ENCODE results near the gene APBB2.

The APBB2 gene

DNA sequence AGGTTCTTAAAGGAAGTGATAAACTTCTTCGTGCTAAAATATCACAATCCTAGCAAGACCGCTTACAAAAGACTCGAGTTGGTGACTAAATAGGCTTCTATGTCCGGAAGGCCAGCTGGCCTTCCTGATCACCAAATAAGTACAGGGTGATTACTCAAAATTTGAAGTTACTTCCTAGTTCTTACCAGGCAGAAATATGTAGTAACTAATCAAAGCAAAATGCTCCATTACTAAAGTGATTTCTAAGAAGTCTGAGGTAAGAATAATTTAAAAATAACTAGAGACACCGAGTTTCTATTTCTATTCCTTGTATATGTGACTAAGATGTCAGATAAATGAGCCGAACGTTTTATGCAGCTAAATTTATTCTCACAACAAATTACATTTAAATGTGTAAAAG is 402.4 kb downstream of the APBB2 start:
- no peak overlapping the region for H3K27ac ChIP-seq
- TF ChIP-seq, protein P1, sequence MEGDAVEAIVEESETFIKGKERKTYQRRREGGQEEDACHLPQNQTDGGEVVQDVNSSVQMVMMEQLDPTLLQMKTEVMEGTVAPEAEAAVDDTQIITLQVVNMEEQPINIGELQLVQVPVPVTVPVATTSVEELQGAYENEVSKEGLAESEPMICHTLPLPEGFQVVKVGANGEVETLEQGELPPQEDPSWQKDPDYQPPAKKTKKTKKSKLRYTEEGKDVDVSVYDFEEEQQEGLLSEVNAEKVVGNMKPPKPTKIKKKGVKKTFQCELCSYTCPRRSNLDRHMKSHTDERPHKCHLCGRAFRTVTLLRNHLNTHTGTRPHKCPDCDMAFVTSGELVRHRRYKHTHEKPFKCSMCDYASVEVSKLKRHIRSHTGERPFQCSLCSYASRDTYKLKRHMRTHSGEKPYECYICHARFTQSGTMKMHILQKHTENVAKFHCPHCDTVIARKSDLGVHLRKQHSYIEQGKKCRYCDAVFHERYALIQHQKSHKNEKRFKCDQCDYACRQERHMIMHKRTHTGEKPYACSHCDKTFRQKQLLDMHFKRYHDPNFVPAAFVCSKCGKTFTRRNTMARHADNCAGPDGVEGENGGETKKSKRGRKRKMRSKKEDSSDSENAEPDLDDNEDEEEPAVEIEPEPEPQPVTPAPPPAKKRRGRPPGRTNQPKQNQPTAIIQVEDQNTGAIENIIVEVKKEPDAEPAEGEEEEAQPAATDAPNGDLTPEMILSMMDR (conservative IDR thresholded peaks at IDR 0.05), result no peak
- no peak for TF ChIP-seq ZFX (IDR thresholded peaks at IDR 0.05)

DNA sequence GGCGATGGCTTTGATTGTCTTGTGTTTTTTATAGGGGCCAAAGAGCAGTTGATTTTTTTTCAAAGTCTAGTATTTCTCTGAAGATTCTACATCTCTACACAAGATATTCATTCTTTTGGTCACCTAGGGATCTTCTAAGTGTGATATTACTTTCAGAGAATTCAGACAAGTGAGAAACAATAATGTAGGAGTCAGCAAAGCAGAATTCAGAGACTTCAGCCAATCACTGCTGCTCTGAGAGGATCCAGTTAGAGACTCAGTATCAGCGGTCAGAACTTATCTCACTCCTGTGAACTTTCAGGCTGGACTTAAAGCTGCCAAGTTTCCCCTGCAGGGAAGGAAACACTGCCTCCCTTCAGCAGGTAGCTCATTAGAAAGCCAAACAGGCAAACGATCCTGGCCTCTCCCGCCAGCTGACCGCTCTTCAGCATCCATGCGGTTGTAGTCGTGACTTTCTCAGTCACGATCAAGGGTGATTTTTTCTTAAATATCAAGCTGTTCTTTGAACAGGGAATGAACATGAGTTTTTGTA is 405.4 kb downstream of the APBB2 start:
- TF ChIP-seq, protein P1 (conservative IDR thresholded peaks at IDR 0.05), result no peak
- no peak for TF ChIP-seq ZFX (IDR thresholded peaks at IDR 0.05)
- H3K27ac ChIP-seq, result no peak overlapping the region

DNA sequence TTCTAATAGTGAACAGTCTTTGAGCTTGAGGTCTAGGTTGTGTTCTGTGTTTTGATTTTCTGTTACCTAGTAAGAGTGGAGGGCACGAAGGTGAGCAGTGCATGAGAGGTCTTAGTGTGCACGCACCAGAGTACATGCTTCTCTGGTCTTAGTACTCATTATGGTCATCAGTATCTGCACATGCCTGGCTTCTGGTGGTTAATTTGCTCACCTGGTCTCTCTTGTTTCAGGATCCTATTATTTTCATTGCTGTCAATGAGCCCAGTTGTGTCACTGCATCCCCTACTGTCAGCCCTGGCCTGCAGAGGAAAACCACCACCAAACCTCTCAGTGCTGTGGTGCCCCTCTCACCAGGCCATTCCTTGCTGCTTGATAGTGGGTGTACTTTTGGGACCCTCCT is 409.7 kb downstream of the APBB2 start:
- no peak for TF ChIP-seq ZFX (IDR thresholded peaks at IDR 0.05)
- TF ChIP-seq, protein P1 (conservative IDR thresholded peaks at IDR 0.05), result no peak
- H3K27ac ChIP-seq, result no peak overlapping the region; the same call in 1 of the 2 replicates

DNA sequence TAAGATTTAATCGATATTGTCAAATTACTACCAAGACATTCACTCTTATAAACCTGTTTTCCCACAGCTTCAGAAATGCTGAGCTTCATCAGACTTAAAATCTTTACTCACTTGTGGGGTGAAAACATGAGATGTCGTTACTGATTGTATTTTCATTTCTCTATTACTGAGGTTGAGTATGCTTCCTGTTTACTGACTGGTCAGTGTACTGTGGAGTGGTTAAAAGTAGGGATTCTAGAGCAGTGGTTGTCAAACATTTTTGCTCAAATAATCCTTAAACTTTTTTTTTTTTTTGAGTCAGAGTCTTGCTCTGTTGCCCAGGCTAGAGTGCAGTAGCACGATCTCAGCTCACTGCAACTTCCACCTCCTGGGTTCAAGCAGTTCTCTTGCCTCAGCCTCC is 414.3 kb downstream of the APBB2 start:
- TF ChIP-seq, protein P1 (conservative IDR thresholded peaks at IDR 0.05), result no peak
- TF ChIP-seq ZFX (IDR thresholded peaks at IDR 0.05), result no peak

DNA sequence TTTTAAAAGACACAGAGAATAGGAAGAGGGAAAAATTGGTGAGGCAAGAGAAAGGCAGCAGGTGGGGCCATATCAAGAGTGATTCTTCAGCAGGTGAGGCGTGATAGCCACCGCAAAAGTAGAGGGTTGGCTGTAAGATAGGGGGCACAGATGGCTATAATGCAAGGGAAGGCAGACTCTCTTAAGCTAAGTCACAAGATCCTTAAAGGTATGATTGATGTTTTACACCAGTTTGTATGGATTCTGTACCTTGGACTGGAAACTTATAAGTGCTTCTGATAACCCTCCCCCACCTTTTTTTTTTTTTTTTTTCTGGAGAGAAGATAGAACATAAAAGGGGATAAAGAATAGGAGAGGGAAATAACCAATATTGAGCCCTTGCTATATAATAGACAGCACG is 424.6 kb downstream of the APBB2 start:
- no peak for TF ChIP-seq ZFX (IDR thresholded peaks at IDR 0.05)
- TF ChIP-seq, protein P1 (conservative IDR thresholded peaks at IDR 0.05), result no peak

More for the DNA sequence above, 414.3 kb downstream of the APBB2 start:
- H3K27ac ChIP-seq, result no peak overlapping the region

DNA sequence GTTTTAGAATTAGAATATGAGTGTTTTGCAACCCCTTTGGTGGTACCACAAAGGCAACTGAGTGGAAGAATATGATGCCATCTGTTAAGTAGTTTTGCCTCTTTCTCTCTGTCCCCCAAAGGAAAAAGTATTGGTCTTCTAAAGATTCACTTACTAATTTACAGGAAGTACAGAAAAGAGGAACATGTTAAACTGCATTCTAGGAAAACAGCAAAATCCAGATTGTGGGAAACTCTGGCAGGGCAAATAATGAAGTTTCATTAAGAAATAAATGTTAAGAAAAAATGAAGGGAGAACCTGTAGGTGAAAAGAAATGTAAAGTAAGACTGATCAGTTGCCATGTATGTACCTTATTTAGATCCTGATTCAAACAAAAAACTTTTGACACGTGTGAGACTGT is 425.3 kb downstream of the APBB2 start:
- no peak overlapping the region for H3K27ac ChIP-seq
- TF ChIP-seq ZFX (IDR thresholded peaks at IDR 0.05), result no peak
- TF ChIP-seq, protein P1 (conservative IDR thresholded peaks at IDR 0.05), result no peak

More for the DNA sequence above, 424.6 kb downstream of the APBB2 start:
- H3K27ac ChIP-seq, result no peak overlapping the region

DNA sequence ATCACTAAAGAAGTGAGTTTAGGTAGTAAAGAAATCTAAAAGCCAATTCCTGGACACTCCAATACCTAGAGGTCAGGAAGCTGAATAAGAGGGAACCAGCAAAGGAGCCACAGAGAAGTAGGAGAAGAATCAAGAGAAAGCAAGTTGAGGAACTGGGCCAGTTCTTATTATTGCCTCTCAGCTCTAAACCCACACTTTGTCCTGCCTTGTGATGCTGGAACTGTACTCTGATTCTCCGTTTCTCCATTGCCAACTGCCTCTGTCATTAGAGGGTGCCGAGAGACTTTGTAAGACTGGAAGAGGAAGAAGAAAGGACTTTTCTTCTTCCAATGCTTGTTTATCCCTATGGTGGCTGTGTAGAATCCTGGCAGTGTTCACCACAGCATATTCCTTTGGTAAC is 426.0 kb downstream of the APBB2 start:
- no peak for TF ChIP-seq ZFX (IDR thresholded peaks at IDR 0.05)
- TF ChIP-seq, protein P1 (conservative IDR thresholded peaks at IDR 0.05), result no peak

More for the DNA sequence above, 426.0 kb downstream of the APBB2 start:
- no peak overlapping the region for H3K27ac ChIP-seq
